ENCODE results near the gene P3H3.

Gene P3H3

DNA sequence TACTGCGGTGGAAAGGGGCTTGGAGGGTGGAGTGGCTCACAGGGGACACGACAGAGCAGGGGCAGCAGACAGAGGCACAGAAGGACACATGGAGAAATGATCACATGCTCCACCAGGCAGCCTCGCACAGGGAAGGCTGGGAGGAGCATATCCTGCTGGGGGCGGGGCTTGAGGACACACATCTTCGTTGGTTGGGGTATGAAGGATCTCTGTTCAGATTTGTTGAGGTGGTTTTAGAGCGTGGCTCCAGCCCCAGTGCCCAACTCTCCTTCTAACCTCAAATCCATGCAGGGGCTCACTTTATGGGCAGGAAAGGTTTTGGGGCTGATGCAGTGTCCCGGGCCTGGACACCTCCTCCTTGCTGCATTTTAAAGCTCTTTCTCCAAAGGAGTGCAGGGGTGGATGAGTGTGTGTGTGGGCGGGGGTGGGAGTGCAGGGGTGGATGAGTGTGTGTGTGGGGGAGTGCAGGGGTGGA lies 733 bp upstream of the P3H3 start:
- peak; percentile 40 for DNase-seq (ENCODE audit: low spot score)

DNA sequence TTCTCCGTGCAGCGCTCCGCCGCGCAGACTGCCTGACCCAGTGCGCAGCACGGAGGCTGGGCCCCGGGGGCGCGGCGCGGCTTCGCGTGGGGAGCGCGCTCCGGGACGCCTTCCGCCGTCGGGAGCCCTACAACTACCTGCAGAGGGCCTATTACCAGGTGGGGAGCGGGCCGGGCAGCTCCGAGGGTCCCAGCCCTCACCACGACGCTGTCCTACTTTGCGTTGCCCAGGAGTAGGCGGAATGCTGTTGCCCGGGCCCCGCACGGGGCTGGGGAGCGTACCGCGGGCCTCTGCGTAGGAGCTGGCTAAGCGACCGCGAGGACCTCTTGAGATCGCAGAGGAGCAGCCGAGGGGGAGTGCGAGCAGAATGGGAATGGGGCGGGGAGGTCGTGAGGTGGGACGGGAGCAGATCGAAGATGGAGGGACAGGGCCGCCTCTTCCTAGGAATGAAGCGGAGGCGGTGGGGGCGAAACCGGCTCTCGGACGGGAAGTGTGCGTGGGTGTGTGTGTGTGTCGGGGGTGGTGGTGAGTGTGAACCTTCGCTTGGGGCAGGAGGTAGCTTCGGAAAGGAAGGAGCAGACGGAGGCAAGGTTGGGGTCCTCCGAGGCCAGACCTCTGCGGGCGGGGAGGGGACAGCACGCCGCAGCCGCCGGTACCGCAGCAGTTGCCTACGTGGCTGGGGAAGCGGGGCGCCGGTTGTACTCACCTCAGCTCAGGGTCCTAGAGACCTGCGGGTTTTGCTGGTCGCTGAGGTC lies 751 bp downstream of the P3H3 start:
- DNase-seq (ENCODE audit: low spot score): peak; percentile 21

GRCh38 chr12:6829536-6830220 lies 1.5 kb downstream of the P3H3 start:
- no peak for DNase-seq (ENCODE audit: low spot score)

- DNase-seq (ENCODE audit: low spot score): no peak
Measured at GRCh38 chr12:6830286-6830890, 2.2 kb downstream of the P3H3 start.

GRCh38 chr12:6830999-6831398 lies 2.8 kb downstream of the P3H3 start:
- DNase-seq (ENCODE audit: low spot score): no peak

DNA sequence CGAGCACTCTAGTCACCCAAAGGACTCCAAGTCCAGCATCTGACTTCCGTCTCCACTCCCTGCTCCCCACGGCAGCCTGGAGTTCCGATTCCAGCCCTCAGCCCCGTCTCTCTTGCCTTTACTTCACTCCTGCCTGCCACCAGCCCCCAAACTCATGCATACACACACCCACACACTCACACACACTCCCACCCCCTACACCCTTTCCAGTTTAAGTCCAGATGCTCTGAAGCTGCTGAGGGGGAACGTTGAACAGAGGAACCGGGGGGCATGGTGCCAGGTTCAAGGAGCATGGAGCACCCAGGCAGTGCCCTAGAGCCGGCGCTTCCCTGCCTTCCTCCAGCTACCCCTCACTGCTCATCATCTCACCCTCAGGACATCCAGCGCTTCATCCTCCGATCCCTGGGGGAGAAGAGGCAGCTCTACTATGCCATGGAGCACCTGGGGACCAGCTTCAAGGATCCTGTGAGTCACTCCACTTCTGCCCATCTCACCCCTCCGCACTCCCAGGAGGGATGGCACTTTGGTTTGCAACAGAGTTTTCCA lies 3.3 kb downstream of the P3H3 start:
- DNase-seq (ENCODE audit: low spot score): no peak

- DNase-seq (ENCODE audit: low spot score): no peak
Measured at GRCh38 chr12:6832125-6832524, 3.9 kb downstream of the P3H3 start.

DNA sequence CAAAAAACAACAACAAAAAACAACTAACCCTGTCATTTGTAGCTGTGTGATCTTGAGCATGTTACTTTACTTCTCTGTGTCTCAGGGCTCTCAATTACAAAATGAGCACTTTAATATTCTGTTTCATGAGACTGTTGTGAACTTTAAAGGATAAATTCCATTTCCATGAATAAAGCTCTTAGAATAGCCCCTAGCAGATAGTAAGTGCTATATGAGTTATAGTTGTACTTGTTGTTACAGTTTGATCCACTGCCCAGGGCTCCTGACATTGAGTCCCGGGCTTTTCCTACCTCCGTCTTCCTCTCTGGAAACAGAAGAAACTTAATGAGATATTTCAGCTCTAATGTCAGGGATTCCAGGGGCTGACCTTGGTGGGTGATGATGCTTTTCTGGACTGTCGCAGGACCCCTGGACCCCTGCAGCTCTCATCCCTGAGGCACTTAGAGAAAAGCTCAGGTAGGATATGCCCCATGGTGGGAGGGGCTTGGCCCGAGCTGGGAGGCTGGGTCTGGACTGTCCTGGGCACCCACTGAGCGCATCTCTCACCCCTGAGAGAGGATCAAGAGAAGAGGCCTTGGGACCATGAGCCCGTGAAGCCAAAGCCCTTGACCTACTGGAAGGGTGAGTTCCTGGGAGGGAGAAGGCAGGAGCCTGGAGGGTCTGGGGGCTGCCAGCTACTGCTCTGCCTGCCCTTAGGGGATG lies 5.1 kb downstream of the P3H3 start:
- no peak for DNase-seq (ENCODE audit: low spot score)

GRCh38 chr12:6834254-6834653 lies 6.0 kb downstream of the P3H3 start:
- DNase-seq (ENCODE audit: low spot score): no peak

DNA sequence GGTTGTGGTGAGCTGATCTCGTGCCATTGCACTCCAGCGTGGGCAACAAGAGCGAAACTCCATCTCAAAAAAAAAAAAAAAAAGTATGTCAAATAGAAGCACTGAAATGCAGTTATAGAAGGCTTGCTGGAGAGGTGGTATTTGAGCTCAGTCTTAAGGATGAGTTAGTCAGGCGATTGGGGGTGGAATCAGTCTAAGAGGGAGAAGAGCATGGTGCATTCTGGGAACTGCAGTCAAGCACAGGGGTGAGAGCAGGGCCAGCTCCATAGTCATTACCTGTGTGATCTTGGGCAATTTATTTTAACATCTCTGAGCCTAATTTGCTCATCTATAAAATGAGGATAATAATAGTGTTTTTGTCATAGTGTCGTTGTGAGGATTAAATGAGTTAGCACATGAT lies 6.7 kb downstream of the P3H3 start:
- no peak for DNase-seq (ENCODE audit: low spot score)

DNA sequence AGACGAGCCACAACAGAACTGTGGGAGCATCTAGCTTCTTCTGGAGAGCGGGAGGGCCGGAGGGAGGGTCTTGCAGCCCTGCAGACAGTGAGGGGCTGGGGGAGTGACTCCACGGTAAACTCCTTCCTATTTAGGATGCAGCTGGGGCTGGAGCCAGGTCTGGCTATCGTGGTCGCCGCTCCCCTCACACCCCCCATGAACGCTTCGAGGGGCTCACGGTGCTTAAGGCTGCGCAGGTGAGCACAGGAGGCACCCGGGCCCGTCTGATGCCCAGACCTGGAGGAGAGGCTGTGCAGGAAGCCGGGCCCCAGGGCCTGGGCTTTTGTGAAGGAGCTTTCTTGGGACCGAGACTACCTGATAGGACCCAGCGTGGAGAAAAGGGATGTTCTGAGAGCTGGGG lies 8.6 kb downstream of the P3H3 start:
- no peak for DNase-seq (ENCODE audit: low spot score)

- DNase-seq (ENCODE audit: low spot score): no peak
Measured at GRCh38 chr12:6837370-6838060, 9.3 kb downstream of the P3H3 start.

DNA sequence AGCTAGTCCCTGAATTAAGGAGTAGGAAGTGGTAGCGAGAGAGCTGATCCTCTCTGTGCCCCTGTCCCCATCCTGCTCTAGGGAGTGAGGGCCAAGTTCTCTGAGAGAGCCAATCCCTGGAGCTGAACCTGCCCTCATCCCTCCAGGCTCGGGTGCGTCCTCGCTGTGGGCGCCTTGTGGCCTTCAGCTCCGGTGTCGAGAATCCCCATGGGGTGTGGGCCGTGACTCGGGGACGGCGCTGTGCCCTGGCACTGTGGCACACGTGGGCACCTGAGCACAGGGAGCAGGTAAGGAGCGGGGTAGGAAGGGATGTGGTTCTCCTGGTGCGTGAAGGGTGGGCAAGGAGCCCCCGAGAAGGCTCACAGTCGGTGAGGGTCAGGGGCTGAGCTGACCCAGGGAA lies 10.6 kb downstream of the P3H3 start:
- DNase-seq (ENCODE audit: low spot score): no peak

DNA sequence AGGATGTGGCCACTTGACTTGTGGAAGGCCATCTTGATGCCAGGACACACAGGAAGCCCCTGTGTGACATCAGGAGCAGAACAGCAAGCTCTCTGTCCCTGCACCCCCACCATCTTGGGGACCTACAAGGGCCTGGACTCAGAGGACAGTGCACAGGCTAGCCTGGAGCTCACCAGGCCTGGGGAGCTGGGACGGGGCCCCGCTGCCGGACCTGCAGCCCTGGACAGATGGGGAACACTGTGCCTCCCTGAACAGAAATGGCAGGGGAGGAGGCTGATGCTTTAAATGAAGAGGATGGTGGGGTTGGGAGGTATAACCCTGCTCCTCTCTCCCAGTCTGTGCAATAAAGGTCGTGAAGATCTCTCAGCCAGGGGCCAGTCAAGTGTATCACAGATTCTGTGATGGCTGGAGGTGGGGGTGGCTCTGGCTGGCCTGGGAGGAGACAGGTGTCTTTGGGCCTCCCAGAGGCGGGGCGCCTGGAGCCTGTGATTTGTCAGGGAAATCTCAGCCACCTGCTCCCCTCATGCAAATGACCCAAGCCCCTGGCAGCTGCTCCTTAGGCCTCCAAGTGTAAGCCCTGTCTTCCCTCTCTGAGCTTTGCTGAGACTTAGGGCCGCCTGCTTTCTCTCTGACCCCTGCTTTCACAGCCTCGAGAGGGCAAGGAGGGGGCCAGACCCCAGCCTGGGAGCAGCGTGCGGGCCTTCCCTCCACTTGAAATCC lies 11.4 kb downstream of the P3H3 start:
- no peak for DNase-seq (ENCODE audit: low spot score)

GRCh38 chr12:6840330-6840729 lies 12.1 kb downstream of the P3H3 start:
- DNase-seq (ENCODE audit: low spot score): no peak

DNA sequence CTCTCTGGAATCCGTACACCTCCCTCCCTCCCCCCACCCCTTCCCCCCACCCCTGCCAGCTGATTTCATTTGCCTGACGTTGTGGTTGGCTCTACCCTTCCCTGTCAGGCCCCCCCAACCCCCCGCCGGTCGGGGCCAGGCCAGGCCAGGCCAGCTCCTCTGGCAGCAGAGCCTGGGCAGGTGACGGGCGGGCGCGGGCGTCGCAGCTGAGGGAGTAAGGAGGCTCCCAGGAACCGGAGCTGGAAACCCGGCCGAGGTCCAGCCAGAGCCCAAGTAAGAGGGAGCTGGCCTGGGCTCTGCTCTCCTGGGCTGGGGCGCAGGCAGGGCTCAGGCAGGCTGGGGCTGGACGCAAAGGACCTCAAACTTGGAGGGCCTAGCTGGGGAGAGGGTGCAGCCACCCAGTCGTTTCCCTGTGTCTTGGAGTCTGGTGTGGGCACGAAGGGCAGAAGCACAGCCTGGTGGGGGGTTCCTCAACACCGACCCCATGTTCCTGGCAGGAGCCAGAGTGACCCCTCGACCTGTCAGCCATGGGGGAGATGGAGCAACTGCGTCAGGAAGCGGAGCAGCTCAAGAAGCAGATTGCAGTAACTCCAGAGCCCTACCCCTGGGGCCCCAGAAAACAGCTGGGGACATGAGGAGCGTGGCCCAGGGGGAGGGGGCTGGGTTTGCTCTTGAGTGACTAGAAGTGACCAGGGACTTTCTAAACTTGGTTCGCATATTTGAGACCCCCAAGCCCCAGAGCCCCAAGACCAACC lies 12.7 kb downstream of the P3H3 start, which contains the start of gene GNB3:
TSS of gene GNB3 (plus strand) at position 165 of the 755 bp plus-strand sequence. CDS start at position 528, 363 bp downstream.
- DNase-seq (ENCODE audit: low spot score): no peak

GRCh38 chr12:6842075-6842474 lies 13.9 kb downstream of the P3H3 start:
- no peak for DNase-seq (ENCODE audit: low spot score)

DNA sequence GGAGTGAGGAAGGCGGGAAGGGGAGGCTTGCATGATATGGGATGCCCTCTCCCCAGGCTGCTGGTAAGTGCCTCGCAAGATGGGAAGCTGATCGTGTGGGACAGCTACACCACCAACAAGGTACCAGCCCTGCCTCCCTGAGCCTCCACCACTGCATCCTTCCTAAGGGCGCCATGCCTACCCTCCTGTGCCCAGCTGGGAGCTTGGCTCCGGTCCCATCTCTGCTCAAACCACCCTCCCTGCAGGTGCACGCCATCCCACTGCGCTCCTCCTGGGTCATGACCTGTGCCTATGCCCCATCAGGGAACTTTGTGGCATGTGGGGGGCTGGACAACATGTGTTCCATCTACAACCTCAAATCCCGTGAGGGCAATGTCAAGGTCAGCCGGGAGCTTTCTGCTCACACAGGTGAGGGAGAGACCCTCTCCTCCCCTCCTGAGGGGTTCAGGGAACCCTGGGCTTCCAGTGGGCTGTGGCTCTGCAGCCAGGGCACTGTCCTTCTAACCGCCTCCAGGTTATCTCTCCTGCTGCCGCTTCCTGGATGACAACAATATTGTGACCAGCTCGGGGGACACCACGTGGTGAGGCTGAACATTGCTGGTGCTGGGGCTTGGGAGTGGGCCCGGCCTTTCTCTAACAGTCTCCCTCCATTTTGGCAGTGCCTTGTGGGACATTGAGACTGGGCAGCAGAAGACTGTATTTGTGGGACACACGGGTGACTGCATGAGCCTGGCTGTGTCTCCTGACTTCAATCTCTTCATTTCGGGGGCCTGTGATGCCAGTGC lies 15.1 kb downstream of the P3H3 start:
- DNase-seq (ENCODE audit: low spot score): peak; percentile 16

- no peak for DNase-seq (ENCODE audit: low spot score)
Measured at GRCh38 chr12:6845395-6845794, 17.2 kb downstream of the P3H3 start.

Measured in kidney capillary endothelial cell (primary cell).